B cell (primary cell): Measurements from ENCODE around the gene STARD10. TPM values are rescaled to one million over a fixed set of nuclear protein-coding genes. Genes with fewer than 3 reads are reported as not detected.

Source experiments
- ATAC-seq: fragments of 200-7000 bp; cut with Tn5 transposase; one replicate; pipeline ENCODE4 v1.10.0; 2021; ENCODE audit warnings: low read depth, mild to moderate bottlenecking, moderate number of reproducible peaks, moderate library complexity
- CTCF ChIA-PET: fragments of 350-600 bp; sonication (Branson Sonifier 250); formaldehyde crosslinking; loops from one replicate; lab custom pipeline; 2021; ENCODE audit warnings: antibody characterized with exemption, inconsistent platforms; lab: Charles Lee
- POLR2A ChIA-PET: fragments of 350-600 bp; sonication (Branson Sonifier 250); formaldehyde crosslinking; loops from one replicate; lab custom pipeline; 2021; ENCODE audit warnings: antibody characterized with exemption; lab: Charles Lee
- DNase-seq: peaks from one replicate; pipeline ENCODE4 v3.0.0; 2013
- H2AFZ ChIP-seq: 2 replicates; pipeline ENCODE4 v1.6.1; 2012; ENCODE audit warnings: mild to moderate bottlenecking, low read depth, low read length; ENCODE audit not compliant: insufficient read depth, poor library complexity, severe bottlenecking
- H3K27ac ChIP-seq, 2 donors: 1 replicate in 1 of 2; 2 replicates in 1 of 2; pipeline ENCODE4 v1.5.1; 2012 to 2013; ENCODE audit warnings: low read length in 2 of 2, mild to moderate bottlenecking in 2 of 2, moderate library complexity in 1 of 2
- H3K27me3 ChIP-seq, 4 experiments: fragments of 200-600 bp in 1 of 4; sonication (generic) in 1 of 4; replicated peaks in 1 of 4; 1 replicate in 2 of 4; 2 replicates in 2 of 4; pipeline versions ENCODE4 v1.6.1 to v1.7.0; 2013 to 2016; ENCODE audit warnings: low read length in 3 of 4, mild to moderate bottlenecking in 2 of 4, mixed read lengths in 1 of 4, moderate library complexity in 1 of 4; ENCODE audit not compliant: insufficient read depth in 4 of 4, control insufficient read depth in 3 of 4; ENCODE audit errors: control extremely low read depth in 1 of 4
- H3K36me3 ChIP-seq, 2 experiments: replicated peaks in 1 of 2; 1 replicate in 1 of 2; 2 replicates in 1 of 2; pipeline versions ENCODE4 v1.6.1 to v1.7.1; 2013; ENCODE audit warnings: low read length in 1 of 2; ENCODE audit not compliant: insufficient read depth in 2 of 2, control insufficient read depth in 1 of 2; ENCODE audit errors: control extremely low read depth in 1 of 2, extremely low read depth in 1 of 2
- H3K4me1 ChIP-seq, 2 donors: fragments of 200-600 bp in 1 of 2; sonication (generic) in 1 of 2; 1 replicate in 1 of 2; 2 replicates in 1 of 2; pipeline versions ENCODE4 v1.5.1 to v1.6.1; 2013 to 2017; ENCODE audit warnings: low read length in 2 of 2; ENCODE audit not compliant: control insufficient read depth in 2 of 2, insufficient read depth in 2 of 2
- H3K4me2 ChIP-seq: replicated peaks from 2 replicates; pipeline ENCODE3; 2012; ENCODE audit warnings: mild to moderate bottlenecking, low read depth, low read length; ENCODE audit not compliant: poor library complexity, severe bottlenecking
- H3K4me3 ChIP-seq, 5 experiments: fragments of 200-600 bp in 1 of 5; sonication (generic) in 1 of 5; 1 replicate in 3 of 5; 2 replicates in 2 of 5; pipeline versions ENCODE4 v1.5.1 to v1.7.0; 2011 to 2016; ENCODE audit warnings: low read length in 4 of 5, mild to moderate bottlenecking in 4 of 5, low read depth in 2 of 5, control low read depth in 1 of 5, moderate library complexity in 1 of 5; ENCODE audit not compliant: insufficient read depth in 1 of 5; ENCODE audit errors: control extremely low read depth in 1 of 5, extremely low read depth in 1 of 5
- H3K79me2 ChIP-seq: fragments of 200-600 bp; sonication (generic); one replicate; pipeline ENCODE4 v1.6.0; 2016; ENCODE audit warnings: low read length; ENCODE audit not compliant: control insufficient read depth, insufficient read depth
- H3K9ac ChIP-seq: fragments of 200-600 bp; sonication (generic); 2 replicates; pipeline ENCODE4 v1.6.1; 2017; ENCODE audit warnings: mild to moderate bottlenecking, low read length, moderate library complexity
- H3K9me3 ChIP-seq, 3 donors: one replicate each; pipeline versions ENCODE4 v1.6.1 to v1.7.1; 2013; ENCODE audit warnings: low read length in 2 of 3; ENCODE audit not compliant: control insufficient read depth in 2 of 3, insufficient read depth in 1 of 3; ENCODE audit errors: control extremely low read depth in 1 of 3
- H4K20me1 ChIP-seq: 2 replicates; pipeline ENCODE4 v1.6.0; 2012; ENCODE audit warnings: mild to moderate bottlenecking, low read length; ENCODE audit not compliant: insufficient read depth, control insufficient read depth, poor library complexity, severe bottlenecking
- H3K27ac Mint-ChIP-seq: one replicate; pipeline ENCODE4 v1.8.0; 2021; ENCODE audit warnings: mixed read lengths
- H3K27me3 Mint-ChIP-seq: one replicate; pipeline ENCODE4 v1.8.0; 2021; ENCODE audit warnings: mixed read lengths
- H3K4me1 Mint-ChIP-seq: one replicate; pipeline ENCODE4 v1.8.0; 2021; ENCODE audit warnings: mixed read lengths
- H3K4me3 Mint-ChIP-seq: one replicate; pipeline ENCODE4 v1.8.0; 2021; ENCODE audit warnings: mixed read lengths
- H3K9me3 Mint-ChIP-seq: one replicate; pipeline ENCODE4 v1.8.0; 2022; ENCODE audit warnings: mixed read lengths; ENCODE audit not compliant: insufficient read depth
- CTCF ChIP-seq: fragments of 200-600 bp; IDR thresholded peaks from one replicate; pipeline ENCODE4 v1.8.0; 2022; ENCODE audit warnings: antibody characterized with exemption, mild to moderate bottlenecking
- EZH2 ChIP-seq: IDR thresholded peaks from 2 replicates; pipeline ENCODE4 v1.6.1; 2012; ENCODE audit warnings: borderline replicate concordance, low read depth, mild to moderate bottlenecking, moderate library complexity, low read length; ENCODE audit not compliant: insufficient read depth, poor library complexity, severe bottlenecking
- WGBS: methylation state at CpG from one replicate; pipeline ENCODE4 v1.1.5; 2013; ENCODE audit warnings: missing lambda C conversion rate; ENCODE audit not compliant: insufficient coverage; 5-methylcytosine and 5-hydroxymethylcytosine counted together
- intact Hi-C: fragments of 100-400 bp; cut with micrococcal nuclease; formaldehyde crosslinking; loops from one replicate; pipeline ENCODE4 v1.10.0; 2022
- polyA plus RNA-seq: library from polyadenylated mRNA; depleted of rRNA; stranded (reverse); fragments of >200 nt; gene quantifications from 2 replicates; pipeline ENCODE4 v1.2.3, GENCODE V29; 2012
- total RNA-seq, 2 donors: library from RNA; stranded (reverse); fragments of 120-200 nt in 1 of 2; gene quantifications; 1 replicate in 1 of 2; 2 replicates in 1 of 2; pipeline versions ENCODE4 v1.2.3 to v1.2.4, GENCODE V29; 2013 to 2022

STARD10 gene
- total and polyA plus RNA-seq, 2 donors (not counting 1 experiment from before 2014, with no cell fraction given), result 37.5 to 39.2 TPM

DNA sequence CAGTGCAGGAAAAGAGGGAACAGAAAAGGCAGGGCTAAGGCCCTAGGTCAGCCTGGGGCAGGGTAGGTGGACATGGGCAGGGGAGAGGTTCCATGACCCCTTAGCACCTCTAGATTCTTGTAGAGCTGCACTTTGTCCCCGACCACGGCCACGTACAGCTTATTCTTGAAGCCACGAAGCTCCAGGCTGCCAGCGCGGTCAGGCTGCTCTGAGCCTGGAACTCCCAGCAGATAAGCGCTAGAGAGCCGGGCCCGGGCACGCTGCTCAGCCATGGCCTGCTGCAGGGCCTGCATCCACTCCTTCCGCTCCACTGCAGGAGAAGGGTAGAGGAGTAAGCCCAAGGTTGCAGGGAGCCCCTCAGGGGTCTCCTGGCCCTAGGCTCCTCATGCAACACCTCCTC lies 83.6 kb downstream of the STARD10 start:
- H3K4me3 Mint-ChIP-seq, result no peak overlapping the region
- Histone ChIP-seq H2AFZ (no peak overlapping the region), H4K20me1 (peaks cover 97% of the 10 kb centered on the region), H3K27me3 (no peaks in the 10 kb centered on the region), H3K4me3 (no peak overlapping the region), H3K9ac (no peak overlapping the region), H3K36me3 (peaks cover 2 to 93% of the 10 kb centered on the region in 2 experiments), H3K4me2 (no peak overlapping the region), H3K79me2 (peaks cover 80% of the 10 kb centered on the region), H3K27ac (no peak overlapping the region), H3K4me1 (peaks cover 0 to 5% of the 10 kb centered on the region in 2 donors), H3K9me3 (no peaks in the 10 kb centered on the region)
- DNase-seq, result no peak
- TF ChIP-seq EZH2, result no peak
- no peak for TF ChIP-seq CTCF
- ChIA-PET POLR2A (no interaction called here), CTCF (no interaction called here)
- H3K27me3 Mint-ChIP-seq, result no peaks in the 10 kb centered on the region
- H3K4me1 Mint-ChIP-seq, result peaks cover 9% of the 10 kb centered on the region
- no peak for ATAC-seq
- no peak overlapping the region for H3K27ac Mint-ChIP-seq
- WGBS, result 100% methylated on average over 10 of the region's 11 CpGs
- intact Hi-C loops, result no loop called here
- H3K9me3 Mint-ChIP-seq, result no peaks in the 10 kb centered on the region

- Histone ChIP-seq H3K36me3 (peaks cover 2 to 93% of the 10 kb centered on the region in 2 experiments), H3K27ac (no peak overlapping the region), H3K9ac (no peak overlapping the region), H3K27me3 (no peaks in the 10 kb centered on the region), H2AFZ (no peak overlapping the region), H3K9me3 (no peaks in the 10 kb centered on the region), H4K20me1 (peaks cover 95% of the 10 kb centered on the region), H3K4me2 (no peak overlapping the region), H3K4me1 (peaks cover 0 to under 1% of the 10 kb centered on the region in 2 donors), H3K79me2 (peaks cover 74% of the 10 kb centered on the region), H3K4me3 (no peak overlapping the region)
- Mint-ChIP-seq H3K27me3 (no peaks in the 10 kb centered on the region), H3K4me3 (no peak overlapping the region), H3K27ac (peak overlapping the region; percentile 26), H3K9me3 (no peaks in the 10 kb centered on the region), H3K4me1 (peaks cover 6% of the 10 kb centered on the region)
- ATAC-seq (no peak), DNase-seq (no peak)
- 98% methylated on average over 20 of the region's 20 CpGs for WGBS
- intact Hi-C loops, result no loop called here
- ChIA-PET POLR2A (no interaction called here), CTCF (interaction anchor here (0.6 kb wide), 1 partner anchor 536 kb away, joined by 3 read pairs; no protein-coding TSS in a partner anchor)
- no peak for TF ChIP-seq EZH2
- TF ChIP-seq CTCF, result no peak
These were observed 84.2 kb downstream of the STARD10 start for GRCh38 chr11:72709478-72710238.
